ENCODE measurements around the gene MRPS25. TPM values are rescaled to one million over a fixed set of nuclear protein-coding genes. Genes with fewer than 3 reads are reported as not detected.

The MRPS25 gene
- total and polyA plus RNA-seq, 11 donors = 80.9 to 173 (median 95.2) TPM

- Histone ChIP-seq H3K4me1 (peaks cover 0 to 8% (median 0%) of the 10 kb centered on the region in 12 donors), H3K9me3 (no peaks in the 10 kb centered on the region), H3K4me3 (no peak overlapping the region), H3K27ac (no peak overlapping the region), H3K27me3 (no peaks in the 10 kb centered on the region), H3K36me3 (peaks cover 0 to 47% (median 37%) of the 10 kb centered on the region in 9 donors)
- WGBS, 4 donors = 92 to 100% (median 95%) methylated on average over 1 of the region's 1 CpG
- ATAC-seq = no peak
- DNase-seq = no peak
- TF ChIP-seq CTCF (IDR thresholded peaks at IDR 0.05) (no peak), POLR2A (IDR thresholded peaks at IDR 0.05) (no peak)
- intact Hi-C loops (cut with DNase I) = loop anchor here in 1 of 10 donors (10.0 kb wide), 1 partner anchor 145 kb away; no protein-coding TSS in a partner anchor
Measured at GRCh38 chr3:15069441-15069840, 4.3 kb upstream of the MRPS25 start.

DNA sequence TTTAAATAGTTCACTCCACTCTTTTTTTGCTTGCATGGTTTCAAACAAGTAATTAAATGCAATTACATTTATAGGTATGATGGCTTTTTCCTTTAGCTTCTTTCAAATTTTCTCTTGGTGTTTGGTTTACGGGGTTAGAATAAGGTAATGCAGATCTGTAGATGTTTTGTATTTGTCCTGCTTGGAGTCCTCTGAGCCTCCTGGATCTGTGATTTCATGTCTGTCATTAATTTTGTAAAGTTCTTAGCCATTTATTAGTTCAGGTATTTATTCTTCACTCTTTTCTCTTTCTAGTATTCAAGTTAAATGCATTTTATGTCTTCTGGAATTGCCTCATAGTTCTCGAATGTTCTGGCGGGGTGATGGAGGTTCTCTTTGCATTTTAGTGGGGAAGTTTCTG lies 1.4 kb upstream of the MRPS25 start:
- ATAC-seq (no peak), DNase-seq (no peak)
- intact Hi-C loops (cut with DNase I) = loop anchor here in 1 of 10 donors (10.0 kb wide), 1 partner anchor 142 kb away; no protein-coding TSS in a partner anchor
- TF ChIP-seq POLR2A (IDR thresholded peaks at IDR 0.05) = no peak
- TF ChIP-seq CTCF (IDR thresholded peaks at IDR 0.05) = no peak
- Histone ChIP-seq H3K36me3 (peaks cover 0 to 17% (median 7%) of the 10 kb centered on the region in 9 donors), H3K4me3 (no peak overlapping the region), H3K4me1 (peaks cover 0 to 24% (median 15%) of the 10 kb centered on the region in 12 donors), H3K27me3 (no peaks in the 10 kb centered on the region), H3K9me3 (no peaks in the 10 kb centered on the region), H3K27ac (no peak overlapping the region)
- 94 to 97% (median 95%) methylated on average over 3 of the region's 3 CpGs for WGBS, 4 donors

DNA sequence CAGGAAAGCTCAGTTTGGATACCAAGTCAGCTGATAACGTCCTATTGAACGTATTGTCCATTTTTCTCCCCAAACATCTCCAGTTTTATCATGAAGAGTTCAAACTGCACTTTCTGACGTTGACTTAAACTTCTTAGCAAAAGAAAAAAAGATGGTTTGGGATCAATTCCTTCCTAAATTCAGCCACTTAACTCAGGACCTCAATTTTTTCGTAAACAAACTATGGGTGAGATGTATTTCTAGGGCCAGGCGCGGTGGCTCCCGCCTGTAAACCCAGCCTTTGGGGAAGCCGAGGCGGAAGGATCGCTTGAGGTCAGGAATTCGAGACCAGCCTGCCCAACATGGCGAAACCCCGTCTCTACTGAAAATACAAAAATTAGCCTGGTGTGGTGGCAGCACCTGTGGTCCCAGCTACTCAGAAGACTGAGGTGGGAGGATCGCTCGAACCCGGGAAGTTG lies 464 bp upstream of the MRPS25 start:
- WGBS, 4 donors = 50 to 66% (median 55%) methylated on average over 16 of the region's 16 CpGs
- Histone ChIP-seq H3K27ac (peak overlapping the region; percentile 58 to 93 (median 89)), H3K4me1 (peaks cover 0 to 24% (median 15%) of the 10 kb centered on the region in 12 donors), H3K9me3 (no peaks in the 10 kb centered on the region), H3K36me3 (peaks cover 0 to 9% (median 0%) of the 10 kb centered on the region in 9 donors), H3K27me3 (no peaks in the 10 kb centered on the region), H3K4me3 (peak overlapping the region; percentile 69 to 97 (median 84))
- intact Hi-C loops (cut with DNase I) = loop anchor here in 1 of 10 donors (10.0 kb wide), 1 partner anchor 141 kb away; no protein-coding TSS in a partner anchor
- no peak for TF ChIP-seq POLR2A (IDR thresholded peaks at IDR 0.05)
- no peak for TF ChIP-seq CTCF (IDR thresholded peaks at IDR 0.05)
- ATAC-seq = no peak
- DNase-seq = no peak

DNA sequence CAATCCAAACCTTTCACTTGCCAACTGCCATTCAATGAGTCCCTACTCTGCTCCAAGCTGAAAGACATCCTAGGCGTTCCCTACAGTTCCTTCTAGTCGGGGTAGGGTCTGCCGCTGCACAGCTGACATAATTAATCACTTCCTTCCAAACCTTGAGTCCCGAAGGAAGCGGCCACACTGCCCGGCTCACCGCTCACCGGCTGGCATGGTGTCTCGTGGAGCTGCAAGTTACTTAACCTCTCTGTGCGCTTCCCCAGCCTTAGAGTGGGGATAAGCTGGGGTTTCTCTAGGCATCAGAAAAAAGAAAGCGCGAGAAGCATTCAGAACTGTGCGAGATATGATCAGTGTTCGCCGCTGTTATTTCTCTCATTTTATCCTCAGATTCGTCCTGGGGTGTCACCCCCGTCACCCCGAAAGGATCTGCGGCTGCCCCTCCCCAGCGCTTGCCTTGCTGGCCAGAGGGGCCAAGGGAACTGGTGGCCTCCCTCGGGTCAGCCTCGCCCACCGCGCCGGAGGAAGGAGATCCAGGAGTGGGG lies 748 bp downstream of the MRPS25 start:
- Histone ChIP-seq H3K4me3 (peak overlapping the region; percentile 69 to 97 (median 84)), H3K27me3 (no peaks in the 10 kb centered on the region), H3K27ac (peak overlapping the region; percentile 58 to 93 (median 89)), H3K9me3 (no peaks in the 10 kb centered on the region), H3K36me3 (peaks cover 0 to 10% (median under 1%) of the 10 kb centered on the region in 9 donors), H3K4me1 (peaks cover 0 to 24% (median 15%) of the 10 kb centered on the region in 12 donors)
- WGBS, 4 donors = 1 to 2% (median 1%) methylated on average over 23 to 25 of the region's 25 CpGs
- TF ChIP-seq POLR2A (IDR thresholded peaks at IDR 0.05) (no peak), CTCF (IDR thresholded peaks at IDR 0.05) (no peak)
- DNase-seq (peak in 1 of 5 donors; percentile 56), ATAC-seq (peak in 3 of 4 donors; percentile 25 to 54 (median 36))
- intact Hi-C loops (cut with DNase I) = loop anchor here in 1 of 10 donors (10.0 kb wide), 1 partner anchor 140 kb away; no protein-coding TSS in a partner anchor
